GM19395 (cell line): ENCODE measurements around the gene MORF4L1.

Source experiments
- ATAC-seq: cut with Tn5 transposase; IDR thresholded peaks from one replicate; pipeline ENCODE4 v1.9.1; 2021; ENCODE audit warnings: mild to moderate bottlenecking, moderate library complexity; ENCODE audit not compliant: unreplicated experiment

The MORF4L1 gene

DNA sequence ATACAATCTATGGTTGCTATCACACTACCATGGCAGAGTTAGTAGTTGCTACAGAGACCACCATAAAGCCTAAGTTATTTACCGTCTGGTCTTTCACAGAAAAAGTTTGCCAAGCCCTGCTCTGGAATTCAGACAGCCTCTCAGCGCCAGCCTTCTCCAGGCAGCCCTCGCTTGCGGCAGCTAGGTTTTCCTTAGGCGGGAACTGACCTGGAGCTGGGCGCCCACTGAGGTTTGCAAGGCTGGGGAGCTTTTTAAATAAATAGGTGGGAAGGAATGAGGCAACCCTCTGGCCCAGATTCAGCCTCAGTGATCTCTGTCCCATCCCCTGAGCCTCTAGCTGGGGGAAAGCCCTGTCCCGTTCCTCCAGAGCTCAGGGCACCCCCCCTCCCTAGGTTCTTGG is 71.0 kb downstream of the MORF4L1 start:
- ATAC-seq = no peak

DNA sequence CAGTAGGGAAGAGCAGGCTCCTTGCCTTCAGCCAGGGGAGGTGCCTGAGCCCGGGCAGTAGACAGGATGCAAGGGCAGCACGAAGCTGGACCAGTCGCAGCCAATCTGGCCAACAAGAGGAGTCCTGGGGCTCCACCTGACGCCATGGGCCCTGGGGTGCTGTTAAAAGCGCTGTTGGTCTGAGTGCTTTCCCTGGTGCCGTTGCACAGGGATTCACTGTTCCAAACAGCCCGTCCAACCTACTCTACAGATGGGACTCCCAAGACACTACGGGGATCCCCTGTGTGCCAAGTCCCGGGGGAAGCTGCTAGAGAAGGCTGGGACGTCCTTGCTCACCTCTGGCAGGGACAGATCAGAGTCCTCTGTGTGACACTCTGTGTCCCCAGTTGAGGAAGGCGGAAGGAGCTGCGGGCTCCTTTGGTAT is 71.5 kb downstream of the MORF4L1 start:
- ATAC-seq = peak; percentile 32

DNA sequence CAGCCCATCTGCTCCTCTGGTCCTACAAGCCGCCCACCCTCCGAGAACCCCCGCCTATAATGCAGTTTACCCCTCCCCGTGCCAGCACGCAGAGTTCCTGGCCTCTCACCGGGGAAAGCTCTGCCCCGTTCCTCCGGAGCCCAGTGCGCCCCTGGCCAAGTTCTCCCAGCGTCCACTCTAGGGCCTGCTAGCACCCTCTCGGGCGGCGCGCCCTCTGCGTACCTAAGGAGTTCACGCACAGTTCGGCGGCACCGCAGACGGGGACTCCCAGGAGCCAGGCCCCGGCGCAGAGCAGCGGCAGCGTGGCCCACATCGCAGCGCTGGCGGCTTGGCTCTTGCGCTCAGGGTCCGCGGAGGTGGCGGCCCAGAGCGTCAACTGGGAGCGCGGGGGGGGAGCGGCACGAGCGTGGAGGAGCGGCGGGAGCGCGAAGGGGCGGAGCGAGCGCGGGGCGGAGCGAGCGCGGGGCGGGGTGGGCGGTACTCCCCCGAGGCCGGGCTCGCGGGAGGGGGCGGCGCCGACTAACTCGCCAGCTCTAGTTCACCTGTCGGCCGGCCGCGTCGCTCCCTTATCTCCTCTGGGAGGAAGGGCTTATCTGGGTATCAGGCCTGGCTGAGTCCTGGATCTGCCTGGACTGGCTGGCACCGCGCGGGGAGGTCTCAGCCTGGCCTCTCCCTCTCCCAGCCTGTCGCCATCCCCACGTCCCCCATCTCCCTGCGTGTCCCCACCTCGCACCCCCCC is 72.1 kb downstream of the MORF4L1 start, which contains the start of gene CTSH:
CTSH (minus strand) TSS at position 378 of the 739 bp plus-strand sequence; CDS start at position 313, 65 bp downstream.
- ATAC-seq = peak; percentile 67

DNA sequence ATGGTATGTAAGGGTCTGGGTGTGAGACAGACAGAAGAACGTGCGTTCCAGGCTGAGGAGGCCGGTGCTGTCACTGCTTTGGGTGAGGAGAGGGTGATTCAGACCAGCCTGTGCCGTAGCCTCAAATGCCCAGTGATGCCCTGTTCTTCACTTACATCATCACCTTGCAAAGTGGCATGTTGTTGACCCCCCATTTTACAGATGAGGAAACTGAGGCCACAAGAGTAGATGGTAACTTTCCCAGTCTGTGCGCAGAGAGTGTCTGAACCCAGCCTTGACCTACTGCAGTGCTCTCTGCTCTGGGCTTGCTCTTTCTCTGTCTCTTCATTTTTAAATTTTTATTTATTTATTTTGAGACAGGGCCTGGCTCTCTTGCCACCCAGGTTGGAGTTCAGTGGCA is 73.8 kb downstream of the MORF4L1 start:
- ATAC-seq = no peak

GRCh38 chr15:78947506-78947905 is 74.8 kb downstream of the MORF4L1 start:
- ATAC-seq = no peak
